HG02885 (cell line): ENCODE measurements around the gene ZBTB38.

Source experiments
- ATAC-seq: cut with Tn5 transposase; IDR thresholded peaks from one replicate; pipeline ENCODE4 v1.9.1; 2021; ENCODE audit warnings: mild to moderate bottlenecking; ENCODE audit not compliant: unreplicated experiment, poor library complexity

Gene ZBTB38

GRCh38 chr3:141383555-141384129, 15.3 kb downstream of the ZBTB38 start:
- no peak for ATAC-seq

GRCh38 chr3:141384157-141384556, 15.9 kb downstream of the ZBTB38 start:
- ATAC-seq, result no peak

GRCh38 chr3:141384575-141384974, 16.3 kb downstream of the ZBTB38 start:
- ATAC-seq, result no peak

GRCh38 chr3:141385406-141386125, 17.3 kb downstream of the ZBTB38 start:
- ATAC-seq, result no peak

- no peak for ATAC-seq
Observed at GRCh38 chr3:141386126-141386488, 17.8 kb downstream of the ZBTB38 start.

GRCh38 chr3:141386611-141387111, 18.4 kb downstream of the ZBTB38 start:
- peak; percentile 40 for ATAC-seq

GRCh38 chr3:141387516-141387915, 19.2 kb downstream of the ZBTB38 start:
- ATAC-seq, result no peak

- ATAC-seq, result no peak
Observed at GRCh38 chr3:141388395-141388794, 20.1 kb downstream of the ZBTB38 start.

GRCh38 chr3:141388823-141389621, 20.7 kb downstream of the ZBTB38 start:
- ATAC-seq, result no peak

- no peak for ATAC-seq
Observed at GRCh38 chr3:141389703-141390102, 21.4 kb downstream of the ZBTB38 start.

GRCh38 chr3:141390747-141391146, 22.4 kb downstream of the ZBTB38 start:
- ATAC-seq, result no peak

GRCh38 chr3:141391298-141391990, 23.1 kb downstream of the ZBTB38 start:
- peak; percentile 45 for ATAC-seq

- no peak for ATAC-seq
Observed at GRCh38 chr3:141391991-141392316, 23.6 kb downstream of the ZBTB38 start.

GRCh38 chr3:141392416-141392815, 24.1 kb downstream of the ZBTB38 start:
- no peak for ATAC-seq

GRCh38 chr3:141392897-141393734, 24.8 kb downstream of the ZBTB38 start:
- ATAC-seq, result no peak

GRCh38 chr3:141393735-141394076, 25.4 kb downstream of the ZBTB38 start:
- no peak for ATAC-seq

GRCh38 chr3:141394560-141394959, 26.3 kb downstream of the ZBTB38 start:
- ATAC-seq, result no peak

GRCh38 chr3:141395005-141395589, 26.8 kb downstream of the ZBTB38 start:
- ATAC-seq, result no peak

- no peak for ATAC-seq
Observed at GRCh38 chr3:141397996-141398395, 29.7 kb downstream of the ZBTB38 start.

- no peak for ATAC-seq
Observed at GRCh38 chr3:141399200-141399599, 30.9 kb downstream of the ZBTB38 start.
